Sigmoid colon (tissue), 3 donors: ENCODE measurements around the gene STIP1.

ENCODE experiments used
- CTCF ChIP-seq, 4 experiments: fragments of 450-650 bp in 3 of 4; fragments of 200-600 bp in 1 of 4; IDR thresholded peaks; one replicate each; pipeline ENCODE4 v1.5.1; 2016 to 2019; ENCODE audit warnings: antibody characterized with exemption in 4 of 4, mild to moderate bottlenecking in 3 of 4, moderate library complexity in 2 of 4
- POLR2A ChIP-seq, 2 donors: fragments of 450-650 bp; IDR thresholded peaks; one replicate each; pipeline ENCODE4 v1.6.1; 2016; ENCODE audit warnings: antibody characterized with exemption in 2 of 2, mild to moderate bottlenecking in 2 of 2, moderate library complexity in 2 of 2

GRCh38 chr11:64203421-64204079 is 17.6 kb downstream of the STIP1 start:
- no peak for TF ChIP-seq POLR2A (IDR thresholded peaks at IDR 0.05)
- TF ChIP-seq CTCF (IDR thresholded peaks at IDR 0.05): no peak
